GM21515 (cell line): ENCODE results near the gene COMP.

ENCODE experiments used
- ATAC-seq: cut with Tn5 transposase; IDR thresholded peaks from one replicate; pipeline ENCODE4 v1.9.1; 2021; ENCODE audit not compliant: unreplicated experiment

The COMP gene

DNA sequence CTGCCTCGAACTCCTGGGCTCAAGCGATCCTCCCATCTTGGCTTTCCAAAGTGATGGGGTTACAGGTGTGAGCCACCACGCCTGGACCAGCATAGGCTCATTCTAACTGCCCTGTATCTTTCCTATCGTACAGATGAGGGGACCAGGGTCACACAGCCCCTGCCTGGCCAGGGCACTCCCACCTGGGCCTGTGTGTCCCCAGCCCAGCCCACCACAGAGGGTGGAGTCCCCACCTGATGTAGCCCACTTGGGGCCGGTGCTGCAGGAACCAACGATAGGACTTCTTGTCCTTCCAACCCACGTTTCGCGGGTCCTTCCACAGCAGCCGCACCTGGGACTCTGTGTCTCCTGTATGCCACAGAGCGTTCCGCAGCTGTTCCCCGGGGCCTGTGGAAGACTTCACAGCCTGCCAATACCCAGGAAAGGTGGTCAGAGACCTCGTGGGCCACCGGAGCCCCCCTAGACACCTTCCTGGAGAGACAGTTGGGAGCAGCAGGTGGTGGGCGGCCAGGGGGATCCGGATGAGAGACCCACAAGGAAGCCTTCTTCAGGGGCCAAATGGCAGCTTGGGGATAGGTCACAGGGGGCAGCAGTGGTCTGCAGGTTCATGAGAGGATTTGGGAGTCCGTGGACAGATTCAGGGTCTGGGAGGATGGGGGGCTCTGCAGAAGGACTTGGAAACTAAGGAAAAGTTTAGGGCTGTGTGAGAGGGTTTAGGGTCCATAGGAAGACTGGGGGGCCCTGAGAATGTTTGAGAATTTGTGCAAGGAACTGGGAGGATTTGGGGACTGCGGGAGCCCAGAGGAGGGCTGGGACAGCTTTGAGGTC lies 6.9 kb downstream of the COMP start:
- no peak for ATAC-seq

DNA sequence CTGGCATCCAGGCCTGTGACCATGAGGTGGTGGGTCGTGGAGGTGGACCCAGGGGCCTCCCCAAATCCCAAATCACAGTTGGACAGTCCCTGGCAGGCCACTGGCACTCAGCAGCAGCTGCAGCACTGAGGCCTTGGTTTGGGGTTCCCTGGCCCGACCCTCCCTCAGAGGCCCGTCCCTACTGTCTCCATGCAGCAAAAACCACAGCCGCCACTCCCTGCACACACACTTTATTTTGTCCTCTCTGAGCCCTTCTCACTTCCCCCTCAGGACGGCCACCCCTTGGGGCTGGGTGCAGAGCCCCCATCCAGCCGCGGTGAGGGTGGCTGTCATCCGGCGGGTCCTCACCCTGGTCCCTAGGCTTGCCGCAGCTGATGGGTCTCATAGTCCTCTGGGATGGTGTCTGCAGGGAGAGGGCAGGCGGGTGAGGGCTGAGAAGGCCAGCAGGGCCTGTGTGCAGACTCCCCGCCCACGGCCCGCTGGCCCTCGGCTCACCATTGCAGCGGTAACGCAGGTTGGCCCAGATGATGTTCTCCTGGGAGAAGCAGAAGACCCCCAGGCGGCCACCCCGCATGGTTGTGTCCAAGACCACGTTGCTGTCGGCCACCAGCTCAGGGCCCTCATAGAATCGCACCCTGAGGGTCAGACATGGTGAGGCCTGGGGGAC lies 8.4 kb downstream of the COMP start:
- ATAC-seq: no peak

DNA sequence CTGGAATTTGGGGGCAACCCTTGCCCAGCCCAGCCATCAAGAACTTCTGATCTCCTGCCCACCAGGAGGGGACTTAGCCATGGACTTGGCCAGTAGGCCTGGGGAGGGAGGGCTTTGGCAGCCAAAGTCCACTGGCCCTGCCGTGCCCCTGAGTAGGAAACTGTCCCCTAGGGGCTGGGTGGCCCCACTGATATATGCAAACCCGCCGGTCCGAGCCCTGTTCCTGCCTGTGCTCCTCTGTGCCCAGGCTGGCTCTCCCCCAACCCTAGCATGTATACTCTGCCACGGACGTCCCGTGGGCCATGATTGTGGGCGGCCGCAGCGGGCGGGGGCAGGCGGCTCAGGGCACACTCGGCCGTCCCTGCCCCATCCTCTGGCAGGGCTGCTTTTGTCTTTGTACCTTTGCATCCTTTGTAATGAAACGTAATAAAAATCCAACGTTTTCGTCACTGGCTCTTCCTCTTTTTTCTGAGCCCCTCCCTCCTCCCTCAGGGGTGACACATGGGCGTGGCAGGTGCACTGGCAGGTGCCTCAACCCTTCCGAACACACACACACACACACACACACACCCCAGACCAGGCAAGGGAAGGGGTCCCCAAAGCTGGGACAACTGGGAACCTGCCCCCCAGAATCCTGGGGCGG lies 9.1 kb downstream of the COMP start:
- no peak for ATAC-seq

DNA sequence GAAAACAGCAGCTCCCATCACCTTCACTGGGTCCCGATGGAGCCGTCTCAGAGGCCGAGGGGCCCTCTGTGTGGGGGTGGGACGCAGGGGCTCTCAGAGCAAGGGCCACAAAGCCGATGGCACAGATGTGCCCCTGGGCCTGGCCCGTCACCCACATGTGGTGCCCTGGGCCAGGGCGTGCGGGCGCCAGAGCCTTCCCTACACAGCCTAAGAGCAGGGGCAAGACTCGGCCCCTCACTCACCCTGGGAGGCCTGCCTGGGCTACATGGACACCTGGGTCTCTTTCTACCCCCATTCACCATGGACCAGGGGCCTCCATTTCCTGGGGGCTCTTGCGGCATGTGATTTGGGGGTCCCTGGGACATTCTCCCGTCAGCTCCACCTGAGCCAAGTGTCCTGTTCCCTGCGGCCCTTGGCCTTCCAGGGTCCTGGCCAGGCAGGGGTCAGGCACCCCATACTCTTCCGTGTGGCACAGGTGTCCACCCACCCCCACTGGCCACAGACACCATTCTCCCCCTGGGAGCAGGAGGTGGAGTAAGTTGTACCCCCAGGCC lies 10.0 kb downstream of the COMP start:
- ATAC-seq: no peak

DNA sequence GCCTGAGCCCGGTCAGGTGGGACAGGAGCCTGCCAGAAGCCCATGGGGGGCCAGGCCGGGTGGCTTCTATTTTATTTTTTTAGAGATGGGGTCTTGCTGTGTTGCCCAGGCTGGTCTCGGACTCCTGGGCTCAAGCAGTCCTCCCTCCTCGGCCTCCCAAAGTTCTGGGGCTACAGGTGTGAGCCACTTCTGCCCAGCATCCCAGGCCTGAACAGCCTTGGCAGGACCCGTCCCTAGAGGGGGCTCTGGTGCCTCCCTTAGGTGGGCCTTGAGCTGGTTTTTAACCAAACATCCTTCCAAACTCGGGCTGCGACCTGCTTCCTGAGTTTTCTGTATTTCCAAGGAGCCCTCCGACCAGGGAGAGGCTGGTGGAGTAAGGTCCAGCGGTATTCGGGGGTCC lies 10.5 kb downstream of the COMP start:
- ATAC-seq: no peak

DNA sequence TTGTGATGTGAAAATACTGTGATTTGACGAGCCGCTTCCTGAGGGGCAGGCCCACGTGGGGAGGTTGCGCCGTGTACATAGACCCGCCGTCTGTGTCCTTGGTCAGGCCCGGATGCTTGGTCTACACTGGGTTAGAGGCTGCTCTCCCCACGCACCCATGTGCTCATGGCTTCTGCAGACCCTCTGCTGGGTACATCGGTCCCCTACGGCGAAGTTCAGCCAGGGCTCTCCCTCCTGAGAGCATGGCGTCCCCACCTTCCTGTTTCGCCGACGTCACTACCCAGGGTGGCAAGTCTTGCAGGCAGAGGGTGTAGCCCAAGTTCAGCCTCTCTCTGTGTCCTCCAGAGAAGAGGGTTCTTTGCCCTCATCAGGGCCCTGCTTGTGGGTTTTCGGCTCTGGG lies 11.0 kb downstream of the COMP start:
- no peak for ATAC-seq

DNA sequence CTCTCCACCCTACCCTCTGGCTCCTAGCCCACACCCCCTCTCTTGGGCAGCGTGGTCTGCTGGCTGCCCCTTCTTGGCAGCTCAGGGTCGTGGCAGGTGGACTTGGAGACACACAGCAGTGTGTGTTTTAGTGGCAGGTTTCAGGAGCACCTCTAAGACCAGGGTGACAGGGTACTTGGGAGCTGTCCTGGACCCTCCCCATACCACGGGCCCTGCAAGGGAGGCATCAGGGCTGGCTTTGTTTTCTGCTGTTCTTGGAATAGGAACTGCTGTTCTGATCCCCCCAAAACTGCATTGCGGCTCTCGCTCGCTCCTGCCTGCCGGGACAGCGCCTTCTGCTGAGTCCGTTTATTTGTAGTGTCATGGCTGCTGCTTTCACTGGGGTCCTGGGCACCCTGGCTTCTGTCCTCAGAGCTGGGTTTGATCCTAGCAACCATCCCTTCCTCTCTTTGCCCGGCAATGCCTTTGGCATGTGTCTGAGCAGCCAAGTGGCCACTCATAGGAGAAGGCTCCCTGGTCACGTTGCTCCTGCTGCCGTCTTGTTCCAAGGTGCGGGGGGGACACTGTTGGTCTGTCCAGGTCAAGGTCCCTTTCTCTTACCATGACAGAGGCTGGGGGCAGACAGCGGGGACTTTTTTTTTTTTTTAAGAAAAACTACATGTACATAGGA lies 12.1 kb downstream of the COMP start:
- no peak for ATAC-seq

DNA sequence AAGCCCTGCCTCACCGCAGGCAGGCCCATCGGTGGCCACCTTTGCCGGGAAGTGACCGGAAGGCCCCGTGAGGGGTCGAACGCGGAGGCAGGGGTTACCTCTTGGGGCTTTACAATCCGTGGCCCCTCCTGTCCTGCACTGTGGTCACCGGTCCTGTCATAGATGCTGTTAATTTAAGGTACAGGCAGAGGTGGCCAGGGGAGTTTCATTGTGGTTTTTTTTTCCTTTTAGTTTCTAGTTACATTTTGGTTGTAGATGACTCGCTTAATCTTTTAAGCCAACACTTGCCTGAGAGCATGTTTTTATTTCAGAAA lies 13.1 kb downstream of the COMP start:
- ATAC-seq: no peak

DNA sequence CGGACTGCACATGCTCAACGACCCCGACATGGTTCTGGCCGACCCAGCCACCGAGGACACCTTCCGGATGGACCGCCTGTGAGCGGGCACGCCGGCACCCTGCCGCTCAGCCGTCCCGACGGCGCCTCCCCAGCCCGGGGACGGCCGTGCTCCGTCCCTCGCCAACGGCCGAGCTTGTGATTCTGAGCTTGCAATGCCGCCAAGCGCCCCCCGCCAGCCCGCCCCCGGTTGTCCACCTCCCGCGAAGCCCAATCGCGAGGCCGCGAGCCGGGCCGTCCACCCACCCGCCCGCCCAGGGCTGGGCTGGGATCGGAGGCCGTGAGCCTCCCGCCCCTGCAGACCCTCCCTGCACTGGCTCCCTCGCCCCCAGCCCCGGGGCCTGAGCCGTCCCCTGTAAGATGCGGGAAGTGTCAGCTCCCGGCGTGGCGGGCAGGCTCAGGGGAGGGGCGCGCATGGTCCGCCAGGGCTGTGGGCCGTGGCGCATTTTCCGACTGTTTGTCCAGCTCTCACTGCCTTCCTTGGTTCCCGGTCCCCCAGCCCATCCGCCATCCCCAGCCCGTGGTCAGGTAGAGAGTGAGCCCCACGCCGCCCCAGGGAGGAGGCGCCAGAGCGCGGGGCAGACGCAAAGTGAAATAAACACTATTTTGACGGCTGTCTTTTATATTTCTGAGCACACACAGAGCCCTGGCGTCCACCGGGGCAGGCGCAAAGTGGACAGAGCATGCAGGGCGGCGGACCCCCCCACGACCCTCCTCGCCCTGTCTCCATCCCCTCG lies 13.6 kb downstream of the COMP start:
- no peak for ATAC-seq

DNA sequence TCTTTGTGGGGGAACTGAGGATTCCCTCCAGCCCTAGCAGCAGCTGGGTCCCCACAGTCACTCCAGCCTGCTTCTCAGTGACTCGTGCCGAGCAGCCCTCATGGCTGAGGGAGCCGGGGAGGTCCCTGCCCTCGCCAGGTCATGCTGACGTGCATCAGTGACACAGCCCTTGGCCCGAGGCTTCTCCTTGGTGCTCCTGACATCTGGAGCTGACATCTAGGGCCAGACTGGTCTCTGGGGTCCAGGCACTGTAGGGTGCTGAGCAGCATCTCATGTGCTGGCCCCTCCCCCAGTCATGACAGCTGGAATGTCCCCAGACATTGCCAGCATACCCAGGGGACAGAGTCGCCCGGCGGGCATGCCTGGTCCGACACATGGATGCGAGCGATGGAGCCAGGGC lies 14.4 kb downstream of the COMP start:
- no peak for ATAC-seq

DNA sequence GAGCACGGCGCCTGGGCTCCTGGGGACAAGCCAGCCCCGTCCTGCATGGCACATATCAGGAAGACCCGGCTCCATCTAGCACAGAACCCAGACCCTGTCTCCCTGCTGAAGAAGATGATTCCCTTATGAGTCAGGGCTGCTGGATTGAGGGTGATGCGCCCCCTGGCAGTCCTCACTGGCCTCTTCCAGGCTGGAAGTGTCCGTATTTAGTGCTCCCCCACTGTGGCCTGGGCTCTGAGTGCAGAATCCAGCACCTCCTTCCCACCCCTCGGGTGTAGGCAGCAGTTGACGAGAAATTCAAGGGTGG lies 14.9 kb downstream of the COMP start:
- ATAC-seq: no peak

DNA sequence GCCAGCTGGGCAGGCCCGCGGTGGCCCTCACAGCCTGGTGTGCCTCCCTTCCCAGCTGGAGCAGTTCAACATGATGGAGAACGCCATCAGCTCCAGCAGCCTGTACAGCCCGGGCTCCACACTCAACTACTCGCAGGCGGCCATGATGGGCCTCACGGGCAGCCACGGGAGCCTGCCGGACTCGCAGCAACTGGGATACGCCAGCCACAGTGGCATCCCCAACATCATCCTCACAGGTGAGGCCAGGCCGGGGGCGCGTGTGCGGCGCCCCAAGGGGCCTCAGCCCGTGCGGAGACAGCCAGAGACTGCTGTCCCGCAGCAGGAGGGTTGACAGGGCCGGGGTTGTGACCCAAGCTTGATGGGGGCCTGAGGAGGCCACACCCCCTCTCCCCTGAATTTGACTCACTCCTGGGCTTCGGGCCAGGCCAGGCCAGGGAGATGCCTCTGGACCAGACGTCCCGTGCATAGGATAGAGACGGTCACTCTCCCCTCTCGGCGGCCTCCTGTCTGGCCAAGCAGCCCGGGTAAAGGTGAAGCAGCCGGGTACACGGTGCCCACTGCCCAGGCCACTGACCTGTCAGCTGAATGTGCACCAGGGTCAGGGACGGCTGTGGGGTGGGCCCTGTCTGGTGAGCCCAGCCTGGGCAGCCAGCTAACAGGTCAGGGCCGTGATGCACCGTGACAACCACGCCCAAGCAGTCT lies 15.4 kb downstream of the COMP start:
- ATAC-seq: no peak

DNA sequence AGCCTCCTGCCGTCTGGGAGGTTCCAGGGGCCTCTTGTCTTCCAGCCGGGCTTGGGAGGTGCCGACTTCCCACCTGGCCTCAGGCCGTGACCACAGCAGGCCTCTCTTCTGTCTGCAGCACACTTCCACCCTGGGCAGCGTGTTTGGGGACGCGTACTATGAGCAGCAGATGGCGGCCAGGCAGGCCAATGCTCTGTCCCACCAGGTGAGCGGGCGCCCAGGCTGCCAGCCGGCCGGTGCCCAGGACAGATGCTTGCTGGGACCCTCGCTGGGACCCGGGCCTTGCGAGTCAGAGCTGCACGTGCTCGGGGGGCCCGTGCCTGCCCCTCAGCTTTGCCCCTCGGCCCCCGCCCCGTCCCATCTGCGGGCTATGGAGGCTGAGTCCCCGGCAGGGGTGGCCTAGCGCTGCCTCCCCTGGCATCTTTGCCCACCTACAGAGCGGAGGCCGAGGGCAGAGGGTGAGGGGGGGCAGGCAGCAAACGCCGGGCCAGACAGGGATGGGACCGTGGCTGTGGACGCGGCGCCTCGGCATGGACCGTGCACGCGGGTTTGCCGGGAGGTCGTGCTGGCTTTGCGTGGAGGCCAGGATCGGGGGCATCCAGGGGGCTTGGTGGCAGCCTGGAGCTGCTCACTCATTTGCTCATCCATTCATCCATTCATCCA lies 16.2 kb downstream of the COMP start:
- no peak for ATAC-seq

DNA sequence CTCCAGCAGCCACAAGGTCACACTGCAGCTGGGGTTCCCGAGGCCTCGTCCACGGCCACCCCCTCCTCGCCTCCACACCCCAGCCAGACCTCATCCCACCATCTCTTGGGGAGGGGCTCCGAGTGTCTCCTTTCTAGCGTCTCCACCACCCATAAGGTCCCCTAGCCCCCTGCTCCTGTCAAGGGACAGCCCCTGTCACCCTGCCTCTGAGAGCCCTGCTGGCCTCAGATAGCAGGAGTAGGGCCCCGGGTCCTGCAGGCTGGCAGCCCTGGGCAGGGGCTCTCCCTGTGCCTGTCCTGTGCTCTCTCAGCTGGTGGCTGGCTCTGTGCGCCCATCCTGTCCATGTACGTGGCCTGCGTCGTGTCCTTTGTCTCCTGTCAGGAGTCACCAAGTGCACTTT lies 17.0 kb downstream of the COMP start:
- ATAC-seq: no peak

DNA sequence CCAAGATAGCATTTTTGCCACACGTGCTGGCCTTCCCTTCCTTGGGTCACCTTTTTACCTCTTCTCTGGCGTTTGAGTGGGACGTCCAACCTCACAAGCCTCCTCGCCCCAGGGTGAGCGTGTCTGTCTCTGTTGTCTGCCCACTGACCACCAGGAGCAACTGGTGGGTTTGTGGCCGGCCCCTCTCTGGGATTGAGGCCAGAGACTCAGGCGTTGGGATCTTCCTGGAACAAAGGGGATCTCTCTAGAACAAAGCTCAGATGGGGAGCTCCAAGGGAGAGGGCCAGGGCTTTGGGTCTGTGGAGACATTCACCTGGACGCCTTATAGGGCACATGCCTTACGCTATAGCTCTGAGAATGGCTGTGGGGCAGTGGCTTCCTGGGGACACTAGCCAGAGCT lies 17.4 kb downstream of the COMP start:
- no peak for ATAC-seq

DNA sequence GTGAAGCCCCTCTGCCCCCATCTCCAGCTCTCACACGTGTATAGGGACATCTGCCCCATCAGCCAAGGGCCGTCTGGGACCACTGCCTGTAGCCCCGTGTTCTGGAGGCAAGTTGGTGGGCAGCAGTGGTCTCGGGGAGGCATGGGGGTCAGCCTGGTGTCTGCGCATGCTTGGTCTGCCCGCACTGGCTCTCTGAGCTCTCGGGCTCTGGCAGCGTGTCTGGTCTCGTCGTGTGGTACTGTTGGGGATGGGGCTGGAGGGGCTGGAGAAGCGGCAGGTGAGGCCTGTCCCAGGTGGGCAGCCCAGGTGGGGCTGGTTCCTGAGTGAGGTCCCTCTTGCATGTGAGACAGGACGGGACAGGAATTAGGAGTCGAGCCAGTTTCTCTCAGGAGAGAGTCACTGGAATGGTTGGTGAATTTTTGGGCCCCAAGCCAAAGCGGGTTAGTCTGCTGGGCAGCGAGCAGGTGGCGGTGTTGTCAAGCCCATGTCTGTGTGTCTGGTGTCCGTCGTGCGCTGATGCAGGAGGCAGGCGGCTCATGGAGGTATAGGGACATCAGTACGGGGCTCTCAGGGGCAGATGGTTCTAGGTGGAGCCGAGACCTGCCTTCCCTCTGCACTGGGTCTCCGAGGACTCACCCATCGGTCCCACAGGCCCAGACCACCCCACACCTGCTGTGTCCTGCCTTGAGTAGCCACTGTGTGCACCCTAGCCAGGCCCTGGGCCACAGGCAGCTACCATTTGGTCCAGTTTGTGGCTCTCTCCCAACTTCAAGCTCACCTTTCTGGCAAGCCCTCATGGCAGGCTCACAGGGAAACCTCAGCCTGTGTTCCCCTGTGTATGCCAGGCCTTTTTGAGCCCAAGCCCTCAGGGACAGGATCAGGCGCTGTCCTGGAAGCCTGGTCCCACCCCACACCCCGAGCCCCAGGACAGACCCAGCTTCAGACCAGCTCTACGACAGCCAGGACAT lies 18.2 kb downstream of the COMP start:
- no peak for ATAC-seq

DNA sequence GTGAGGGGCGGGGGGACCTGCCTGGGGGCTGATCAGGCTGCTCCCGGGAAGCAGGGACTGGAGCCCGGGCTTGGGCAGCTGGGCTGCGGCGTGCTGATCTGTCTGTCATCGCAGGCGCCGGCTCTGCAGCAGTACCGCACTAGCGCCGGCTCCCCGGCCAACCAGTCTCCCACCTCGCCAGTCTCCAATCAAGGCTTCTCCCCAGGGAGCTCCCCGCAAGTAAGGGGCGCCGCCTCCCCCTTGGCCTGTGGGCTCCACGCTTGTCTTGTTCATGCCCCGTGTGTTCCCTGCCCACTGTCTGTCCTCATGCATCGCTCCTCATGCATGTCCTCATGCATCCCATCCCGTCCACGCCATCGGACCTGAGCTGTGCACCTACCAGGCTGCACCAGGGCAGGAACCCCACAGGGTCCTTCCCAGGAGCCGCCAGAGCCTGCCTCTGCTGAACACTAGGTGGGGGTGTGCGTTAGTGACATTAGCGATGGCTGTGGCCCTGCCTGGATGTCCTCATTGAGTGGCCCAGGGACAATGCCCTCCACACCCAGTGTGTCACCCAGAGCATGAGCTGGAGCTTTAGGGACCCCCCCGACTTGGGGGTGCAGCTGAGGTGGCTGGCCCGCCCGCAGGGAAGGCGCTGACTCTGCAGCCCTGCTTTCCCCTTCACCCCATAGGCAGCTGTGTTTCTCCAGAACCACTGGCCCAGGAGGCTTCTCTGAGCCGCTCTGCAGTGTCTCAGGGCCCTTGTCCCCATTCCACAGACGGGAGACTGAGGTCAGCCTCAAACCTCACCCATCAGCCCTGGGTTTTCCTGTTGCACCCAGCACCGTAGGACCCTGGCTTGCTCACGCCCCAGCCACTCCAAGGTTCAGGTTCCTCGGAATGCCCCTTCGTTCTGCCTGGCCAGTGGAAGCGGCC lies 19.5 kb downstream of the COMP start:
- ATAC-seq: no peak
